ENCODE measurements around the gene CCDC14. TPM values are rescaled to one million over a fixed set of nuclear protein-coding genes. Genes with fewer than 3 reads are reported as not detected.
"Not testable (repeated sequence)": the region's sequence is repeated elsewhere in the genome, so short reads cannot be mapped to it uniquely, and the experiment has no call there.

CCDC14 gene, protein sequence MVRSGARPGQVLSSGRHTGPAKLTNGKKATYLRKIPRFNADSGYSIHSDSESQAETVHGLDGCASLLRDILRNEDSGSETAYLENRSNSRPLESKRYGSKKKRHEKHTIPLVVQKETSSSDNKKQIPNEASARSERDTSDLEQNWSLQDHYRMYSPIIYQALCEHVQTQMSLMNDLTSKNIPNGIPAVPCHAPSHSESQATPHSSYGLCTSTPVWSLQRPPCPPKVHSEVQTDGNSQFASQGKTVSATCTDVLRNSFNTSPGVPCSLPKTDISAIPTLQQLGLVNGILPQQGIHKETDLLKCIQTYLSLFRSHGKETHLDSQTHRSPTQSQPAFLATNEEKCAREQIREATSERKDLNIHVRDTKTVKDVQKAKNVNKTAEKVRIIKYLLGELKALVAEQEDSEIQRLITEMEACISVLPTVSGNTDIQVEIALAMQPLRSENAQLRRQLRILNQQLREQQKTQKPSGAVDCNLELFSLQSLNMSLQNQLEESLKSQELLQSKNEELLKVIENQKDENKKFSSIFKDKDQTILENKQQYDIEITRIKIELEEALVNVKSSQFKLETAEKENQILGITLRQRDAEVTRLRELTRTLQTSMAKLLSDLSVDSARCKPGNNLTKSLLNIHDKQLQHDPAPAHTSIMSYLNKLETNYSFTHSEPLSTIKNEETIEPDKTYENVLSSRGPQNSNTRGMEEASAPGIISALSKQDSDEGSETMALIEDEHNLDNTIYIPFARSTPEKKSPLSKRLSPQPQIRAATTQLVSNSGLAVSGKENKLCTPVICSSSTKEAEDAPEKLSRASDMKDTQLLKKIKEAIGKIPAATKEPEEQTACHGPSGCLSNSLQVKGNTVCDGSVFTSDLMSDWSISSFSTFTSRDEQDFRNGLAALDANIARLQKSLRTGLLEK
- polyA plus RNA-seq (2012; ENCODE audit: low read depth, missing spikeins) = 34.8 TPM

DNA sequence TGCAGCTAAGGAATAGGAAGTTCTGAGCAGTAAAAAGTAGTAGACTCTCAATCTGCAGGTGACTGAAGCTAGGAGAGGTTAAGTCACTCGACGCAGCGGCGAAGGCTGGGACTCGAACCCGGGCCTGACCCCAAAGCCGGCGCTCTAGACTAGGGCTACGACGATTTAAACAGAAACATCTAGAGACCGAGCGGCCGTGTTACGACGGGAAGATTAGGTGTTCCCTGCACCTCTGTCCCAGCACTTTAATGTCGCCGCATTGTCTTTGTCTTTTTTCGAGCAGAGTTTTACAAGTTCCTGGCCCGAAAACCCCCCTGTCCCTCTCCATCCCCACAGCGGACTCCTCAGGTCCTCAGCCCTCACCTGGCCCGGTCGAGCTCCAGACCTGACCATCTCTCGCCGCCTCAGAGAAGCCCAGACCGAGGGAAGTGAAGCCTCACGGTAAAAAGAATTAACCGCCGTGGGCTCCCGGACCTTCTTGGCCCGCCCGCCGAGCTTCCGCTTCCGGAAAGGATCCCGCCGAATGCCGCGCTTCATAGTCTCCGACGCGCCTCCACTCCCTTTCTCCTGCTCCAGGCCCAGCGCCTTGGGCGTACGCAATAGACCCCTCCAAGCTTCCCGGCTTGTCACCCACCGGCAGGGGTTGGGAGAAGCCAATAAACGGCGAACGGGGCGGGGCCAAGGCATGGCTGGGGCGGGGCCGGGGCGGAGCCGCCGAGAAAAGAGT is at the start of gene CCDC14:
Gene CCDC14, minus strand, starts transcription at position 449 of the 727 bp plus-strand sequence. Its CDS starts 56 bp downstream, at position 393.
- DNase-seq (ENCODE audit: insufficient read length, low spot score) (peak; percentile 52), FAIRE-seq (peak; percentile 57)
- no peak for TF ChIP-seq PAX5 (IDR thresholded peaks at IDR 0.05; ENCODE audit: insufficient read depth, low read length, severe bottlenecking)
- TF ChIP-seq TAF1 (IDR thresholded peaks at IDR 0.05; ENCODE audit: low read depth, low read length) = peak; percentile 65
- no peak; the same call in 1 of the 2 replicates for TF ChIP-seq POU2F2 (IDR thresholded peaks at IDR 0.05; ENCODE audit: low read depth, low read length)
- TF ChIP-seq POLR2A (IDR thresholded peaks at IDR 0.05; ENCODE audit: low read depth, low read length) = peak; percentile 73
- TF ChIP-seq POLR2AphosphoS5 (IDR thresholded peaks at IDR 0.05; ENCODE audit: low read depth, low read length) = peak; percentile 77
- peak; percentile 12; the same call in 1 of the 2 replicates for TF ChIP-seq SPI1 (IDR thresholded peaks at IDR 0.05; ENCODE audit: low read depth, low read length)

GRCh38 chr3:124008321-124008720 is 47.3 kb upstream of the CCDC14 start:
- DNase-seq (ENCODE audit: insufficient read length, low spot score); FAIRE-seq: not testable (repeated sequence)

DNA sequence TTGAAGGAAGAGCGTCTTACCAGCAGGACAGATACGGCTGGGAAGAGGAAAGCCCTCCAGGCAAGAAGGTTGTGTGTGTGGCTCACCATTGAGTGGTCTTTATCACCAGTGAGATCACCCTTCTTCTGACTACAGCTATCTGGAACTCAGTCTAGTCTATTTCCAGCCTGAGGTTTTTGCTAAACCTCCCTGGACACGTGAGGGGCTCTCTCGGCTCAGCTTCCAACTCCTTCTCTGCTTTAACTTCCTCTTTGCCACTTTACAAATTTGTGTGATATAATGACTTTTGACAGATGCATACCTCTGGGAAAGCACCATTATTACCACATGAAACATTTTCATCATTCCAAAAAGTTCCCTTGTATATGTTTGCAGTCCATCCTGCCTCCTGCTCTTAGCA is 46.2 kb upstream of the CCDC14 start:
- DNase-seq (ENCODE audit: insufficient read length, low spot score) (no peak), FAIRE-seq (no peak)
- TF ChIP-seq POLR2AphosphoS5 (IDR thresholded peaks at IDR 0.05; ENCODE audit: low read depth, low read length) = no peak
- no peak for TF ChIP-seq PAX5 (IDR thresholded peaks at IDR 0.05; ENCODE audit: insufficient read depth, low read length, severe bottlenecking)
- no peak for TF ChIP-seq POU2F2 (IDR thresholded peaks at IDR 0.05; ENCODE audit: low read depth, low read length)
- TF ChIP-seq SPI1 (IDR thresholded peaks at IDR 0.05; ENCODE audit: low read depth, low read length) = no peak
- TF ChIP-seq TAF1 (IDR thresholded peaks at IDR 0.05; ENCODE audit: low read depth, low read length) = no peak
- TF ChIP-seq POLR2A (IDR thresholded peaks at IDR 0.05; ENCODE audit: low read depth, low read length) = no peak

GRCh38 chr3:124002405-124003079 is 41.5 kb upstream of the CCDC14 start:
- not testable (repeated sequence) for FAIRE-seq; DNase-seq (ENCODE audit: insufficient read length, low spot score)

- DNase-seq (ENCODE audit: insufficient read length, low spot score); FAIRE-seq: not testable (repeated sequence)
These were observed 40.3 kb upstream of the CCDC14 start for GRCh38 chr3:124001366-124001765.

DNA sequence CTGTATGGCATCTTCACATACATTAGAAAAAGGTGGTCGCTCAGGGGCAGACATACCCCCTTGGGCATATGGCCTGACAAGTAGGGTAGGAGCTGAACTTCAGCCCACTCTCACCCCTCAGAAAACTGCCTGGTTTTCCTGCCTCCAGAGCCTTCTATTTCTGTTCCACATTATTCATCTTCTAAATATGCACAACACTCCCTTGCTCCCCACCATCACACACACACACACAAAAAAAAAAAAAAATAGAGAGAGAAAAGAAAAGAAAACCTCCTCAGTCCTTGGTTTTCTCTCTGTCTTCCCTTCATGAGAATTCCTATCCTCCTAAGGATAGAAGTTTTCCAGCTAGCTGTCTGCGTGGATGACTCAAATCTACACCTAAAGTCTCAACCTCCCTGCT is 36.5 kb upstream of the CCDC14 start:
- TF ChIP-seq POU2F2 (IDR thresholded peaks at IDR 0.05; ENCODE audit: low read depth, low read length) (no peak), POLR2AphosphoS5 (IDR thresholded peaks at IDR 0.05; ENCODE audit: low read depth, low read length) (no peak), PAX5 (IDR thresholded peaks at IDR 0.05; ENCODE audit: insufficient read depth, low read length, severe bottlenecking) (no peak), TAF1 (IDR thresholded peaks at IDR 0.05; ENCODE audit: low read depth, low read length) (no peak)
- no peak for DNase-seq (ENCODE audit: insufficient read length, low spot score)
- peak; percentile 28 for FAIRE-seq

- FAIRE-seq = no peak
- TF ChIP-seq PAX5 (IDR thresholded peaks at IDR 0.05; ENCODE audit: insufficient read depth, low read length, severe bottlenecking) (no peak), POLR2AphosphoS5 (IDR thresholded peaks at IDR 0.05; ENCODE audit: low read depth, low read length) (no peak), TAF1 (IDR thresholded peaks at IDR 0.05; ENCODE audit: low read depth, low read length) (no peak), POLR2A (IDR thresholded peaks at IDR 0.05; ENCODE audit: low read depth, low read length) (no peak), POU2F2 (IDR thresholded peaks at IDR 0.05; ENCODE audit: low read depth, low read length) (no peak), SPI1 (IDR thresholded peaks at IDR 0.05; ENCODE audit: low read depth, low read length) (no peak)
- no peak for DNase-seq (ENCODE audit: insufficient read length, low spot score)
These were observed 32.8 kb upstream of the CCDC14 start for GRCh38 chr3:123993818-123994217.

DNA sequence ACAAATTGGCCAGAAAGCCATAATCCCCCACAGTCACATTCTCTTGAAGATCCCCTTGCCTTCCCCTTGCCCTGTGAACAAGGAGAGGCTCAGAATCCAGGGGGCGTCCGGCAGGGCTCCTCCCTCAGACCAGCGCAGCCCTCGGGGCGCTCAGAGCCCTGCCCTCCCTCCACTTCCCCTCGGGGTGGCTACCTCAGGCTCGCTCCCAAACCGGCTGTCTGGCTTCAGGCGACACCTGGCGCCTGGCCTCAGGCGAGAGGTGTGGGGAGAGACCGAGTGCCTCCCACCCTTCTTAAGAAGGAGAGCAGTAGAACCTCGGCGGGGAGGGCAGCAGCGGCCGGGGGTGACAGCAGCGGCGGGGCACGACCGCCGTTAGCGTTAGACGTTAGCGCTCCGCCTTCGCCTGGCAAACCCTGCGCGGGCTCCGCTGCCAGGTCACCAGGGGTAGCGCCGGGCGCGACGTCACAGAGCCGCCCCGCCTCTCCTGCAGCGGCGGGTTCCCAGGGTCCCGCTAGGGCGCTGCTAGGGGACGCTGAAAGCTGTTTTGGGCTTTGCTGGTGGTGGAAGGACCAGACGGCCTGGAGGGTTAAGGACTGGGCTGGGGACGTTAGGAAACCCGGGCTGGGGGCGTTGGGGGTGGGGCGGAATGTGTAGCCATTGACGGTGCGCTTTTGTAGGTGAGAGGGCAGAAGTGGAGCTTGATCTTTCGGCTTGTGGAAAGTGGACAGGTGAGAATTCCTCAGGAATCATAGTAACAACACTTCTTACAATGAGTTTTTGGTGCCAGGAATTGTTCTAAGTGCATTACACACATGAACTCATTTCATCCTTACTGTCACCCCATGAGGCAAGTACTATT is 30.9 kb upstream of the CCDC14 start, which contains the start of gene ROPN1:
Gene ROPN1, minus strand, starts transcription at position 395 of the 859 bp plus-strand sequence. CDS start 11,643 bp downstream, outside the sequence.
- DNase-seq (ENCODE audit: insufficient read length, low spot score) = not testable (repeated sequence)
- FAIRE-seq = peak; percentile 89

GRCh38 chr3:123986427-123986826 is 25.4 kb upstream of the CCDC14 start:
- no peak for TF ChIP-seq POU2F2 (IDR thresholded peaks at IDR 0.05; ENCODE audit: low read depth, low read length)
- TF ChIP-seq PAX5 (IDR thresholded peaks at IDR 0.05; ENCODE audit: insufficient read depth, low read length, severe bottlenecking) = no peak
- no peak for TF ChIP-seq SPI1 (IDR thresholded peaks at IDR 0.05; ENCODE audit: low read depth, low read length)
- TF ChIP-seq POLR2AphosphoS5 (IDR thresholded peaks at IDR 0.05; ENCODE audit: low read depth, low read length) = no peak
- no peak for TF ChIP-seq TAF1 (IDR thresholded peaks at IDR 0.05; ENCODE audit: low read depth, low read length)
- TF ChIP-seq POLR2A (IDR thresholded peaks at IDR 0.05; ENCODE audit: low read depth, low read length) = no peak
- no peak for DNase-seq (ENCODE audit: insufficient read length, low spot score)
- FAIRE-seq = no peak

All from GM12891 (cell line).